HepG2 (cell line): Measurements from ENCODE around the gene ZNF212. TPM values are rescaled to one million over a fixed set of nuclear protein-coding genes. Genes with fewer than 3 reads are reported as not detected.

Source experiments
- ATAC-seq: fragments of 200-7000 bp; cut with Tn5 transposase; 3 replicates; pipeline ENCODE4 v1.9.1; 2020; ENCODE audit warnings: mild to moderate bottlenecking, moderate library complexity
- BruUV-seq: library from RNA; stranded (reverse); fragments of 400-500 nt; replicated peaks from 2 replicates; lab custom pipeline; 2021; lab: Mats Ljungman, UMichigan
- CTCF ChIA-PET: fragments of 300-600 bp; formaldehyde crosslinking; extraction: SDS; loops from one replicate; lab custom pipeline; 2021; ENCODE audit warnings: low total read pairs, inconsistent platforms, low intra/inter-chr PET ratio; lab: Yijun Ruan, JAX
- POLR2A ChIA-PET: fragments of 350-600 bp; sonication (Branson Sonifier 250); formaldehyde crosslinking; loops from one replicate; lab custom pipeline; 2020; ENCODE audit warnings: antibody characterized with exemption, inconsistent platforms; lab: Yijun Ruan, JAX
- DNase-seq: peaks from one replicate; pipeline ENCODE4 v3.0.0-alpha.2; 2015; ENCODE audit warnings: low spot score
- FAIRE-seq: peaks from 3 replicates; lab custom pipeline; 2011; peaks lifted over from hg19 to GRCh38; lab: Jason Lieb, UNC
- H2AFZ ChIP-seq: one replicate; pipeline ENCODE4 v1.6.1; 2011; ENCODE audit warnings: low read length, inconsistent platforms
- H3K27ac ChIP-seq: fragments of 300-600 bp; 3 replicates; pipeline ENCODE4 v1.8.0; 2011; ENCODE audit warnings: mixed run types, mild to moderate bottlenecking, mixed read lengths, low read length, inconsistent platforms; ENCODE audit not compliant: insufficient read depth; ENCODE audit errors: extremely low read length
- H3K27me3 ChIP-seq, 2 experiments: fragments of 200-600 bp in 1 of 2; 2 replicates in 1 of 2; 3 replicates in 1 of 2; pipeline versions ENCODE4 v1.6.0 to v1.8.0; 2011; ENCODE audit warnings: low read length in 2 of 2, mild to moderate bottlenecking in 2 of 2, moderate library complexity in 2 of 2, inconsistent platforms in 1 of 2; ENCODE audit not compliant: insufficient read depth in 2 of 2, control insufficient read depth in 1 of 2
- H3K36me3 ChIP-seq, 2 experiments: fragments of 200-600 bp in 1 of 2; replicated peaks in 1 of 2; 2 replicates in 1 of 2; 3 replicates in 1 of 2; pipeline versions ENCODE4 v1.5.1 to v1.8.0; 2011; ENCODE audit warnings: low read length in 2 of 2, inconsistent platforms in 1 of 2; ENCODE audit not compliant: insufficient read depth in 2 of 2, control insufficient read depth in 1 of 2
- H3K4me1 ChIP-seq: 2 replicates; pipeline ENCODE4 v1.5.1; 2012; ENCODE audit warnings: low read length, inconsistent platforms; ENCODE audit not compliant: insufficient read depth
- H3K4me2 ChIP-seq: 2 replicates; pipeline ENCODE4 v1.6.0; 2011; ENCODE audit warnings: low read depth, low read length, inconsistent platforms
- H3K4me3 ChIP-seq, 3 experiments: fragments of 200-600 bp in 1 of 3; sonication (generic), shearing (Covaris generic) in 1 of 3; replicated peaks in 1 of 3; 2 replicates each; pipeline ENCODE4 v1.5.1; 2011 to 2016; ENCODE audit warnings: low read length in 3 of 3, inconsistent platforms in 2 of 3, low read depth in 2 of 3, mild to moderate bottlenecking in 2 of 3, control low read depth in 1 of 3, mixed read lengths in 1 of 3; ENCODE audit not compliant: insufficient read depth in 1 of 3
- H3K79me2 ChIP-seq: one replicate; pipeline ENCODE4 v1.6.1; 2011; ENCODE audit warnings: low read length, inconsistent platforms; ENCODE audit not compliant: insufficient read depth
- H3K9ac ChIP-seq: 2 replicates; pipeline ENCODE4 v1.6.0; 2011; ENCODE audit warnings: mild to moderate bottlenecking, low read depth, low read length, inconsistent platforms; ENCODE audit not compliant: insufficient read depth
- H3K9me3 ChIP-seq: 2 replicates; pipeline ENCODE4 v1.5.1; 2012; ENCODE audit warnings: mild to moderate bottlenecking, low read length
- H4K20me1 ChIP-seq: 2 replicates; pipeline ENCODE4 v1.6.0; 2011; ENCODE audit warnings: inconsistent platforms, mild to moderate bottlenecking, low read length, moderate library complexity; ENCODE audit not compliant: insufficient read depth
- EZH2 ChIP-seq: conservative IDR thresholded peaks from 2 replicates; pipeline ENCODE4 v1.6.1; 2012; ENCODE audit warnings: mild to moderate bottlenecking, low read depth, low read length, moderate library complexity
- KLF16 ChIP-seq, 2 experiments: sonication (generic) in 1 of 2; formaldehyde crosslinking in 1 of 2; IDR thresholded peaks; 2 replicates each; pipeline versions ENCODE4 v1.6.1 to v1.8.0; 2016 to 2023; ENCODE audit warnings: missing genetic modification reagents in 2 of 2, missing compliant biosample characterization in 1 of 2
- MTERF4 ChIP-seq: sonication (generic); formaldehyde crosslinking; IDR thresholded peaks from 2 replicates; pipeline ENCODE4 v1.8.0; 2023; ENCODE audit warnings: mild to moderate bottlenecking, missing genetic modification reagents
- RAD21 ChIP-seq: fragments of 450-650 bp; formaldehyde crosslinking; IDR thresholded peaks from 2 replicates; pipeline ENCODE4 v1.5.0; 2020; ENCODE audit warnings: mild to moderate bottlenecking
- ZBTB33 ChIP-seq: sonication (generic); formaldehyde crosslinking; IDR thresholded peaks from 2 replicates; pipeline ENCODE4 v1.4.0; 2020; ENCODE audit warnings: missing genetic modification reagents
- ZNF12 ChIP-seq: sonication (generic); formaldehyde crosslinking; IDR thresholded peaks from 2 replicates; pipeline ENCODE4 v1.5.0; 2020; ENCODE audit warnings: missing genetic modification reagents
- ZNF331 ChIP-seq: sonication (generic); formaldehyde crosslinking; IDR thresholded peaks from 2 replicates; pipeline ENCODE4 v1.4.0; 2020; ENCODE audit warnings: missing genetic modification reagents
- ZNF337 ChIP-seq: sonication (generic); formaldehyde crosslinking; IDR thresholded peaks from 2 replicates; pipeline ENCODE4 v1.5.1; 2020; ENCODE audit warnings: missing genetic modification reagents, low read depth, mild to moderate bottlenecking, borderline replicate concordance
- ZNF564 ChIP-seq: sonication (generic); formaldehyde crosslinking; IDR thresholded peaks from 2 replicates; pipeline ENCODE4 v1.8.1; 2023; ENCODE audit warnings: mild to moderate bottlenecking, missing genetic modification reagents
- ZSCAN22 ChIP-seq: sonication (generic); formaldehyde crosslinking; IDR thresholded peaks from 2 replicates; pipeline ENCODE4 v1.4.0; 2020; ENCODE audit warnings: mild to moderate bottlenecking, missing genetic modification reagents
- WGBS: methylation state at CpG from one replicate; pipeline ENCODE4 v1.1.6; 2017; ENCODE audit warnings: low lambda C conversion rate; 5-methylcytosine and 5-hydroxymethylcytosine counted together
- in situ Hi-C: cut with HindIII; loops from 2 replicates; pipeline ENCODE4 v1.10.0; 2017; ENCODE audit warnings: low pct_unique_long_range_greater_than_20kb; ENCODE audit not compliant: extremely low pct_ligation_motif_present
- intact Hi-C: fragments of 100-400 bp; cut with micrococcal nuclease; formaldehyde crosslinking; loops from one replicate; pipeline ENCODE4 v1.10.0; 2022; ENCODE audit not compliant: unreplicated experiment
- polyA plus RNA-seq, 8 experiments: library from polyadenylated mRNA; depleted of rRNA in 3 of 8; stranded (reverse) in 7 of 8; unstranded in 1 of 8; fragments of >200 nt; fragmentation: Illumina TruSeq in 4 of 8; extraction: Trizol in 4 of 8; gene quantifications; 2 replicates each; pipeline versions ENCODE4 v1.2.1 to v1.2.3, GENCODE V29; 2011 to 2016; ENCODE audit warnings: low read depth in 4 of 8, missing spikeins in 1 of 8, mixed read lengths in 1 of 8; ENCODE audit not compliant: insufficient read depth in 1 of 8
- total RNA-seq, 5 experiments: library from RNA; depleted of rRNA; stranded (reverse); fragments of >200 nt; fragmentation: Illumina TruSeq; extraction: Trizol; gene quantifications; 2 replicates each; pipeline ENCODE4 v1.2.3, GENCODE V29; 2016; ENCODE audit warnings: low read depth in 1 of 5

Gene ZNF212
- total and polyA plus RNA-seq, 2 of the 13 experiments (the other 11 are each of a cell fraction or from before 2014, with no cell fraction given) = 2.6 to 3.8 TPM

- H2AFZ ChIP-seq = no peak overlapping the region
- no peak for TF ChIP-seq RAD21 (CRISPR knock-in tag)
- TF ChIP-seq KLF16 (CRISPR knock-in tag; IDR thresholded peaks at IDR 0.05) = no peak
- TF ChIP-seq ZNF337 (CRISPR knock-in tag) = no peak
- no peak for TF ChIP-seq EZH2
- no peak for TF ChIP-seq MTERF4
- FAIRE-seq (no peak), DNase-seq (no peak), ATAC-seq (no peak)
- no peaks in the 10 kb centered on the region for H4K20me1 ChIP-seq
- no peaks in the 10 kb centered on the region for H3K9me3 ChIP-seq
- in situ Hi-C loops = no loop called here
- H3K27me3 ChIP-seq = no peaks in the 10 kb centered on the region
- no peak overlapping the region for H3K9ac ChIP-seq
- 88% methylated on average over 5 of the region's 5 CpGs for WGBS
- no TSS peak for BruUV-seq
- no peak overlapping the region for H3K4me3 ChIP-seq
- peaks cover 22% of the 10 kb centered on the region for H3K79me2 ChIP-seq
- no peak overlapping the region for H3K4me2 ChIP-seq
- ChIA-PET CTCF (no interaction called here), POLR2A (no interaction called here)
- intact Hi-C loops = no loop called here
- peaks cover 1 to 9% of the 10 kb centered on the region in 2 experiments; a peak in 4 of 5 replicates for H3K36me3 ChIP-seq
- no peak overlapping the region for H3K27ac ChIP-seq
- peaks cover 23% of the 10 kb centered on the region for H3K4me1 ChIP-seq
Measured at GRCh38 chr7:149245244-149245643, 5.8 kb downstream of the ZNF212 start.

- H3K36me3 ChIP-seq = peaks cover 6 to 14% of the 10 kb centered on the region in 2 experiments
- H3K9me3 ChIP-seq = no peaks in the 10 kb centered on the region
- H3K27ac ChIP-seq = no peak overlapping the region
- peaks cover 19% of the 10 kb centered on the region for H3K4me1 ChIP-seq
- ChIA-PET CTCF (no interaction called here), POLR2A (no interaction called here)
- ATAC-seq (no peak), DNase-seq (no peak), FAIRE-seq (no peak)
- no peak for TF ChIP-seq ZBTB33 (CRISPR knock-in tag)
- TF ChIP-seq ZNF331 (CRISPR knock-in tag) = no peak
- TF ChIP-seq ZNF564 (CRISPR knock-in tag) = no peak
- no peak for TF ChIP-seq ZNF12 (CRISPR knock-in tag)
- TF ChIP-seq ZSCAN22 (CRISPR knock-in tag) = no peak
- no peaks in the 10 kb centered on the region for H3K27me3 ChIP-seq
- BruUV-seq = no TSS peak
- in situ Hi-C loops = no loop called here
- no peak overlapping the region for H3K9ac ChIP-seq
- H2AFZ ChIP-seq = no peak overlapping the region
- H4K20me1 ChIP-seq = no peaks in the 10 kb centered on the region
- H3K4me3 ChIP-seq = no peak overlapping the region
- no peak overlapping the region for H3K4me2 ChIP-seq
- intact Hi-C loops = no loop called here
- WGBS = 97% methylated on average over 5 of the region's 5 CpGs
- peaks cover 17% of the 10 kb centered on the region for H3K79me2 ChIP-seq
Measured at GRCh38 chr7:149245744-149246143, 6.3 kb downstream of the ZNF212 start.
